SHP77 treated with DMSO at 0.1 percent for 48 hours (cell line): ENCODE data around the gene STUM.
"Not testable (repeated sequence)": the region's sequence is repeated elsewhere in the genome, so short reads cannot be mapped to it uniquely, and the experiment has no call there.

Source experiments
- DNase-seq: peaks from one replicate; lab custom pipeline; 2025; lab: John Stamatoyannopoulos, UW

The STUM gene

DNA sequence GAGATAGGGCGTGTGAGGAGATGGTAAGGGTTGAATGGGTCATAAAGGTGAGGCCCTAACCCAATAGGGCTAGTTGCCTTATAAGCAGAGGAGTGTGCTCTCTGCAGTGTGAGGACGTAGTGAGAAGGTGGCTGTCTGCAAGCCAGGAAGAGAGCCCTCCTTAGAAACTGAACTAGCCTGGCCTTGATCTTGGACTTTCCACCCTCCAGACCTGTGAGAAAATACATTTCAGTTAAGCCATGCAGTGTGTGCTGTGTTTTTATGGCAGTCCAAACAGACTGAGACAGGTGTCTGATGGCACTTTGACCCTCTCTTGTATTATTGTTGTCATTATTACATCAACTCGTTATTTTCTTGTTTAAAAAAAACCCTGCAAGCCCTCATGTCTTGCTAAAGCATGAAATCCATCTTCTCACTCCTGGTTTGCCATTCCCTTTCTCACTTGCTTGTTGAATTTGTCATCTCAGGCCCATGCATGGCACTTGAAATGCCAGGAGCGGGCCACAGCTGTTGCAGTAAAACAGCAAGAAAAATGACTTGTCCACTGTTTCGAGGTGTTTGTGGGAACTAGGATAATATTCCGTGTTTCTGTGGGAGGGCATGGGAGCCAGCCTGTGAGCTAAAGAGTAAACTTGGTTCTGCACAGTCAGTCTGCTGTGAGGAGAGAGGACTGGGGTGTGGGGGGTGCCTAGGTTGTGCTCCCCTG, 78.6 kb downstream of the STUM start:
- no peak for DNase-seq

- no peak for DNase-seq
Measured at GRCh38 chr1:226627924-226628611, 79.5 kb downstream of the STUM start.

DNA sequence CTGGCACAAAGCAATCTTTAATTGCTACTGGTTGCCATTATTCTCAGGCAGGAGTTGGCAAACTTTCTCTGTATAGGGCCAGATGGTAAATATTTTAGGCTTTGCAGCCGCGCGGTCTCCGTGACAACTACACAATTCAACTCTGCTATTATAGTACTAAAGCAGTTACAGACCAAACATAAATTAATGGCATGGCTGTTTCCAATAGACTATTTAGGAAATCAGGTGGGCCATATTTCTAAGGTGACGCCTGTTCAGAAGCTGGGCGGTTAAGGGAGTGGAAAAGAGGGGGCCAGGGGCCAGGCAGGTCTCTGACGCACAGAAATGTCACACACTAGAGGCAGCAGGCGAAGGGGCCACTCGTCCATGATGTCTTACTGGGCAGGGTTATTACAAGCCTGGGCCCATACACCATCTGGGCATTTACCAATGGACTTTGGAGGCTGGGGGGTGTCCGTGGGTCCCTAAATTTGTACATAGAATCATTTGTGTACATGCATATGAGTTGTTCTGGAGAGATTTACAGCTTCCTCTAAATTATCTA, 80.1 kb downstream of the STUM start:
- no peak for DNase-seq

DNA sequence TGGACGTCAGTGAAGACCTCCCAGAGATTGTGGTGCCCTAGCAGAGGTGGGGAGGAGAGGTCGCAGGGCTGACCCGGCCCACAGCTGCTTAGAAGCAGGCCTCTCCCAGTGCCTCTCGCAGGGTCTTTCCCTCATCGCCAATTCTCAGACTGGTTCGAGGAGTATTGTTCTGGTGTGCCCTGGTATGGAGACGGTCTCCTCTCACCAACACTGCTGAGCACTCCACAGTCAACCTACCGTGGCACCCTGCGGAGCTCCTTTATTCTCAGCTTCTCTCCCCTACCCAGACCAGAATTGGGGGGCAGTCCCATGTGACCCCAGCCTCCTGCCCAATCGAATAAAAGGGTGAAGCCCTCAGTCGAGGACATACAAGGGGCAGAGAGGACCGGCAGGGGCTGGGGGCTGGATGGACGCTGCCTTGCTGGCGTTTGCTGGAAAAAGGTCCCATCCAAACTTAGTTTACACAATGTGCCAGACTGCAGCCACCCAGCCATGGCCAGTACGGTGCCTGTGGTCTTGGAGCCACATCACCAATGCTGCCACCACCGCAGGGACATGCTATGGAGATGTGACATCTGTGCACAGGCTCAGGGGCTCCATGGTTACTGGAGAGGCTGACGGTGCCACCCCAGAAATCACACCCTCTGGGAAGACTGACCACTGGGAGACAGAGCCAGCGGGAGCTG, 80.8 kb downstream of the STUM start:
- DNase-seq: no peak

DNA sequence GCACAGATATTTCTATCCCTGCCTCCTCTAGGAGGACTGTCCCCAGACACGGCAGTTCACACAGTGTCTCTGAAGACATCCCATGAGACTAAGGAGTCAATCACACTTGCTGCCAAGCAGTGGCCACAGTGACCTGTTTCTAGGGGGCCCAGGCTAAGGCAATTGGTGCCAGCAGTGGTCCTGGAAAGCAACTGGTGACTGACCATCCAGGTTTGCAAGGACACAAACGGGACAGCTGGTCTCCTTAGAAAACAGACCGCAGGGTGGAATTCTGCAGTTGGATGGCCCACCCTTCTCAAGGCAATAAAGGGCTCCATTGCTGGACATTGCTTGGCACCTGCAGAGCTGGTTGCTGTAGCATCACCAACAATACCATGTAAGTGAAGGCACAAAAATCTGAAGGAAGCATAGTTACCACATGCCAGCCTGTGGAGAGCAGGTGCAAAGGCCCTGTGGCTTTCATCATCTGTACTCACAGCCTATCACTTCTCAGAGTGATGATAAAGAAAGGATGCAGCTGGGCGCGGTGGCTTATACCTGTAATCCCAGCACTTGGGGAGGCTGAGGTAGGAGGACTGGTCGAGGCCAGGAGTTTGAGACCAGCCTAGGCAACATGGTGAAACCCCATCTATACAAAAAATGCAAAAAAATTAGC, 81.5 kb downstream of the STUM start:
- no peak for DNase-seq

DNA sequence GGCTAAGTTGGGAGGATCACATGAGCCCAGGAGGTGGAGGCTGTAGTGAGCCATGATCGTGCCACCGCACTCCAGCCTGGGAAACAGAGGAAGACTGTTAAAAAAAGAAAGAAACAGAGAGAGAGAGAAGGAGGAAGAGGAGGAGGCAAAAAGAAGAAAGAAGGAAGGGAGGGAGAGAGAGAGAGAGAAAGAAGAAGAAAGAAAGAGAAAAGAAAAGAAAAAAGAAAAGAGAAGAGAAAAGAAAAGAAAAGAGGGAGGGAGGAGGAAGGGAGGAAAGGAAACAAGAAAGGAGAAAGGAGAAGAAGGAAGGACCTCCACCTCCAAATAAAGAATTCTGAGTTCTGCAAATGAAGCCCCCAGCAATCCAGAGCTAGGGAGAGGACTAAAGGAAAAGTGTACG, 82.0 kb downstream of the STUM start:
- DNase-seq: no peak

DNA sequence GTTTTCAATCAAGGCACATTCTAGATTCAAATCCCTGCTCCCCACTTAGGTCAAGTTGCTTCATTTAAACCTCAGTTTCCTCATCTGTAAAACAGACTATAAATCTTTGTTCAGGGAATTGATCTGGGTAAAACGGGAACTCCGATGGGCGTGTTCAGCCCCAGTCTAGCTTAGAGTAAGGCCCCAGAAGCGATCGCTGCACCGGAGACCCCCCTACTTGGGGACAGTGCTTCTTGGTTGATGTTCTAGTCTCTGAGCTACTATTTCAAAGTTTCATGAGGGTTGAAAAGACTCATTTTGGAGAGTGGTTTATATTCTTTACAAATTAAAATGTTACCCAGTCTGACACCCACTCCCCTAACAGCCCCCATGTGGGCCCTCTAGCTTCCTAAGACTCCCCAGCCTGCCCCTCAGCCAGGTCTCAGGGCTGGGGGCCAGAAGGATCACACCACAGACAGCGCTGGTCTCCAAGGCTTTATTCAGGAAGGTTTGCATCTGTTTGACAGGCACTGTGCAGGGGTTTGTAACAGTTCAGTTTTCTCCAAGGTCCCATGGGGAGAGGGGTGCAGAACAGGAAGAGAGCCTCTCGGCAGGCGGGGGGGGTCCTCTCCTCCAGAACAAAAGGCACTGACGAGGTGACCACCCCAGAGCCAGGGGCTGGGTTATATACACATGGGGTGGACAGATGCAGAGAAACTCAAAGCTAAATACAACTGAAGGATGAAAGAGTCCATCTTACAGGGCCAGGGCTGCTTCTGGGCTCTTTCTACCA, 82.9 kb downstream of the STUM start:
- no peak for DNase-seq

- DNase-seq: no peak
Measured at GRCh38 chr1:226632169-226632879, 83.8 kb downstream of the STUM start.

- no peak for DNase-seq
Measured at GRCh38 chr1:226632922-226633351, 84.4 kb downstream of the STUM start.

DNA sequence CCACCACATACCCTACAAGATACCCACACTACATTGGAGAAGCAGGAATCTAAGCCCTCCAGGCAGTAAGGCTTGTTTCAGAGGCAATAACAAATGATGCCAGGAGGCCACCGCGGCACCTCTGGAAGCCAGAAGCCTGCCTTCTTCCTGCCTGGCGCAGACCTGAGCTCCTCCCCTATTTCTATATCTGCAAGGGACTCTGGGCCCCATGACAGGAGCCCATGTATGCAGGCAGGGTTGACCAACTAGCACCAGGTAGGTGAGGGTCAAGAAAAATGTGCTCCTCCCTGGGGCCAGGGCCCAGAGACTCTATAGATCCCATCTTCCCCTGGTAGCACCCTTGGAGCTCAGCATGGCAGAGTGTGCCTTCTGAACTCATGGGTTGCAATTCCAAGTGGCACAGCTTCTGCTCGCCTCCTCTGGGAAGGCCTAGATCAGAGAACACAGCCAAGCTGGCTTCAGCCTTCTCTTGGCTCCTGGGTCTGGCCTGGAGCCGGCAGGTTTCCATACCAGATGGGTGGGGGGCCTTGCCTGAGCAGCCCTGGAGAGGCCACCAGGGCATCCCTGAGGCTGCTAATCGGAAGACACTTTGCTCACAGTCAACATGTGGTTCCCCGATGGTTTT, 85.1 kb downstream of the STUM start:
- DNase-seq: no peak

GRCh38 chr1:226634166-226634588, 85.6 kb downstream of the STUM start:
- no peak for DNase-seq

GRCh38 chr1:226634611-226635246, 86.2 kb downstream of the STUM start:
- DNase-seq: no peak

DNA sequence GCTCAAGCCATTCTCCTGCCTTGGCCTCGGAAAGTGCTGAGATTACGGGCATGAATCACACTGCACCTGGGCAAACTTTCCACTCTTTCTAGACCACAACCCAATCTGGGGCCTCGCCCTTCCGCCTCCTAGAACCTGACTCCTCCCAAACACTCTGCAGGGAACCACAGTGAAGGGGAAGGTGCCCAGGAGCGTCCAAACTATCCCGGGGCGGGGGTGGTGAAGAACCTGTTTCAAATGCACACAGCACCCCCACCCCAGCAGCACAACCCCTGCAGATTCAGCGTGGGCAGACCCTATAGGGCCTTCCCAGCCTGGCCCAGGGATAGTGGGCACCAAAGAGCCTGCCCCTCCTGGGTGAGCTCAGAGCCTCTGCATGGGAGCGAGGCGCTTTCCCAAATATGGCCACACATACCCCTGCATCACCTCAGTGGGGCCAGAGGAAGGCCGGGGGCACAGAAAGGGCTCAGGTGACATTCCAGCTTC, 86.9 kb downstream of the STUM start:
- no peak for DNase-seq

GRCh38 chr1:226636847-226637096, 88.2 kb downstream of the STUM start:
- no peak for DNase-seq

GRCh38 chr1:226637147-226637935, 88.8 kb downstream of the STUM start:
- no peak for DNase-seq

DNA sequence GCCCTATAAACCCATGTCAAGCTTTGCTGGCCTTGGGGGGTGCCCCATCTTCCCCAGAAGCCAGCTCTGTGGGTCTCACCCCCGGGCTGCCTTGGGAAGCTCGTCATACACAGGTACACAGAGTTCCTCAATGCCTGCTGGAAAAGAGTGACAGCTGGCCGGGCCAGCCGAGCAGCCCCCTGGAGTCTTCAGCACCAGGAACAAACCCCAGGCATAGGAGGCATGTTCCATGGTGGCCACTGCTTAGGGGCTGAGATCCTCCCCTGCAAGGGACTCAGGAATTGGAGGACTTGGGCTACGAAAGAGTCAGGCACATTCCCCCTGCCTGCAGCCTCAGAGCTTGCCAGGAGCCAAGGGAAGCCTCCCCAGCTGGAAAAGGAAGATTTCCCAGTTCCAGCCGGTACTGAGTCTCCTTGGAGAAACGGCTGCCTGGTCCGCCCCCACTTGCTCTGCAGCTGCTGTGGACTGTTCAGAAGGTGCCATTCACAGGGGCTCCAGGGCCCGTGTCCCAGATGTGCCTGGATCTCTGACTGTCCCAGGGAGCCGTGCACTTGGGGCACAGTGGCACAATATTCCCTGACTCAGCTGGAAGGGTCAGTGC, 89.5 kb downstream of the STUM start:
- DNase-seq: no peak

DNA sequence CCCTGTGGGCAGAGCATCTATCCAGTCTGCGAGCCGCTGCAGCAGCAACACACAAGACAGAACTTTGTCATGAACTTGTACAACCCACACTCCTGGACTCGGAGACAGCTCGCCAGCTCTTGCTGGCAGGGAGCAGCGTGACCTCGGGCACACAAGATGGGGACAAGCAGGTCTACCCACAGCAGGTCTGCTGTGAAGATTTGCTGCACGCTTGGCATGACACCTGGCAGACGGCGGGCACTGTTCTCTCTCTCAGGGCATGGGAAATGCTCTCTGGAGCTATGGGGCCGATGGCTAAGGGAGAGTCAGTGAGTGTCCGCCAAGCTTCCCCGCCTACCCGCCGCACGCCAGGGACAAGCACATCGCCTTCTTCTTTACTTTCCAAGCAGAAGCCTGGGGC, 90.0 kb downstream of the STUM start:
- no peak for DNase-seq

DNA sequence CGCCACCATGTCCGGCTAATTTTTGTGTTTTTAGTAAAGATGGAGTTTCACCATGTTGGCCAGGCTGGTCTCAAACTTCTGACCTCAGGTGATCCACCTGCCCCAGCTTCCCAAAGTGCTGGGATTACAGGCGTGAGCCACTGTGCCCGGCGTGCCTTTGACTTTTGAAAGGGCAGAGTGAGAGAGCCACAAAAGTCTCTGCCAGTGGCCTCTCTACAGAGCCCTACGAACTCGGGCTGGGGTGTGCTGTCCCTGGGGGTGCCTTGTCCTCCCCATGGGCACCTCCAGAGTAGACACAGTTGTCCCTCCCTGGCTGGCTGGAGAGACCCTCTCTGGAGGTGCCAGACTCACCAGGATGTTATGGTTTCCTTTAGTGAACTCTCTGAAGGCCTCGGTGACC, 90.6 kb downstream of the STUM start:
- not testable (repeated sequence) for DNase-seq

- DNase-seq: no peak
Measured at GRCh38 chr1:226639631-226640061, 91.1 kb downstream of the STUM start.
